MM.1S (cell line): Measurements from ENCODE around the gene LRRK1.

Experiments used
- DNase-seq: peaks from one replicate; pipeline ENCODE4 v3.0.0-alpha.2; 2015
- H2AFZ ChIP-seq: fragments of 300-600 bp; sonication (generic); 2 replicates; pipeline ENCODE4 v1.6.0; 2016; ENCODE audit warnings: antibody characterized with exemption, low read length
- H3F3A ChIP-seq: fragments of 300-600 bp; sonication (generic); 2 replicates; pipeline ENCODE4 v1.6.1; 2016; ENCODE audit warnings: mild to moderate bottlenecking, antibody characterized with exemption, low read length, moderate library complexity, mixed read lengths; ENCODE audit not compliant: insufficient read depth
- H3K27ac ChIP-seq: fragments of 300-600 bp; sonication (generic); 2 replicates; pipeline ENCODE4 v1.5.1; 2016; ENCODE audit warnings: mild to moderate bottlenecking, low read length
- H3K27me3 ChIP-seq: fragments of 300-600 bp; sonication (generic); replicated peaks from 2 replicates; pipeline ENCODE4 v1.6.0; 2016; ENCODE audit warnings: low read length; ENCODE audit not compliant: insufficient read depth
- H3K36me3 ChIP-seq: fragments of 300-600 bp; sonication (generic); replicated peaks from 2 replicates; pipeline ENCODE4 v1.6.1; 2016; ENCODE audit warnings: mild to moderate bottlenecking, low read length, mixed read lengths; ENCODE audit not compliant: insufficient read depth
- H3K4me1 ChIP-seq: fragments of 300-600 bp; sonication (generic); 2 replicates; pipeline ENCODE4 v1.6.1; 2016; ENCODE audit warnings: low read length, mixed read lengths
- H3K4me2 ChIP-seq: fragments of 300-600 bp; sonication (generic); 2 replicates; pipeline ENCODE4 v1.6.0; 2016; ENCODE audit warnings: low read depth, low read length
- H3K4me3 ChIP-seq: fragments of 300-600 bp; sonication (generic); 2 replicates; pipeline ENCODE4 v1.5.1; 2016; ENCODE audit warnings: low read length, mixed read lengths
- H3K79me2 ChIP-seq: fragments of 300-600 bp; sonication (generic); 2 replicates; pipeline ENCODE4 v1.6.1; 2016; ENCODE audit warnings: mixed run types, low read length, mixed read lengths
- H3K9ac ChIP-seq: fragments of 300-600 bp; sonication (generic); 2 replicates; pipeline ENCODE4 v1.6.1; 2016; ENCODE audit warnings: low read length, mixed read lengths
- H3K9me2 ChIP-seq: fragments of 300-600 bp; sonication (generic); replicated peaks from 2 replicates; pipeline ENCODE4 v1.6.1; 2016; ENCODE audit warnings: mild to moderate bottlenecking, low read length, mixed read lengths; ENCODE audit not compliant: insufficient read depth
- H3K9me3 ChIP-seq: fragments of 300-600 bp; sonication (generic); replicated peaks from 2 replicates; pipeline ENCODE4 v1.6.1; 2016; ENCODE audit warnings: mild to moderate bottlenecking, low read length, mixed read lengths; ENCODE audit not compliant: insufficient read depth
- H4K20me1 ChIP-seq: fragments of 300-600 bp; sonication (generic); 2 replicates; pipeline ENCODE4 v1.6.1; 2016; ENCODE audit warnings: mild to moderate bottlenecking, low read length, moderate library complexity, mixed read lengths; ENCODE audit not compliant: insufficient read depth
- CTCF ChIP-seq: fragments of 300-600 bp; sonication (generic); IDR thresholded peaks from 2 replicates; pipeline ENCODE4 v1.5.1; 2016; ENCODE audit warnings: antibody characterized with exemption, low read length, mixed read lengths
- EZH2 ChIP-seq: fragments of 300-600 bp; sonication (generic); optimal IDR thresholded peaks from 2 replicates; pipeline ENCODE3; 2017; ENCODE audit warnings: low read depth, mild to moderate bottlenecking, antibody characterized with exemption, low read length, mixed read lengths
- EZH2phosphoT487 ChIP-seq: fragments of 300-600 bp; sonication (generic); IDR thresholded peaks from 2 replicates; pipeline ENCODE4 v1.6.1; 2018; ENCODE audit warnings: antibody characterized with exemption, low read length

Gene LRRK1

DNA sequence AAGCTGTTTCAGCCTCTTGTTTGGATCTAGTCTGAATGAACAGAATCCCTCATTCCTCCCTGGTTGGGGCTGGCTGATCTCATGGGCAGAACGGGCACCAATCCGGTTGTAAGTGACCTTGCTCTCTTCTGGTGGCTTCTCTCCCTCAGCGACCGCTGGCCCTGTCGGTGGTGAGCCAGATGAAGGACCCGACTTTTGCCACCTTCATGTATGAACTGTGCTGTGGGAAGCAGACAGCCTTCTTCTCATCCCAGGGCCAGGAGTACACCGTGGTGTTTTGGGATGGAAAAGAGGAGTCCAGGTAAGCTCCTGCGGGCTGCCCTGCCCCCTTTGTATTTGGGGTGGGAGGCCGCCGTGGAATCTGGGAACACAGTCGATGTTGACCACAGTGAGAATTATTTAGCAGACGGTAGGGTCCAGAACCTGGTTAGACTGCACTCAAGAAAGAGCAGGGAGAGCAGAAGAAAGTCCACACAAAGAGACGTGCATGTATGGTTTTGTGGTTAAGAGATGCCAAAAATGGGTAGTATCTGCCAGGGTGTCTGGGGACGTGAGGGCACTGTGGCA is 138.8 kb downstream of the LRRK1 start:
- H3K4me1 ChIP-seq: no peaks in the 10 kb centered on the region
- H3K79me2 ChIP-seq: no peaks in the 10 kb centered on the region
- no peak overlapping the region for H3K9ac ChIP-seq
- H3K4me3 ChIP-seq: no peak overlapping the region
- no peaks in the 10 kb centered on the region for H3F3A ChIP-seq
- no peaks in the 10 kb centered on the region for H3K27me3 ChIP-seq
- H4K20me1 ChIP-seq: no peaks in the 10 kb centered on the region
- no peaks in the 10 kb centered on the region for H3K9me3 ChIP-seq
- H3K27ac ChIP-seq: no peak overlapping the region
- H2AFZ ChIP-seq: no peak overlapping the region
- no peaks in the 10 kb centered on the region for H3K9me2 ChIP-seq
- DNase-seq: no peak
- no peak overlapping the region for H3K4me2 ChIP-seq
- TF ChIP-seq EZH2phosphoT487 (no peak), EZH2 (no peak), CTCF (no peak)
- H3K36me3 ChIP-seq: no peaks in the 10 kb centered on the region

DNA sequence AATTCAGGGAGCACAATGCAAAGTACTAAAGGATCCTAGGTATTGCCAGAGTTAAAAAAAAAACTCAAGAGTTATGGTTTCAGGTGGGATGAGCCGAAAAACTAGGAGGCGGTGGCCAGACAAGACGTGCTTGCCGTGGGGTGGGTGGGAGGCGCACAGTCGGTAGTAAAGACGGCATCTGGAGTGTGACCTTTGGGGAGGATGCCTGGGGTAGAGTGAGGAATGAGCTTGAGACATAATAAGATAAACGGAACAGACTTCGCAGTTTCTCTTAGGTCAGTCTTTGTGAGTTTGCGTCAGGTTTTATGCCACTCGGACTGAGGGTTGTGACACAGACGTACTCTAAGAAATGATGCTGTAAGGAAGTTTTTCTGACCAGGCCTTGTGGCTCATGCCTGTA is 139.6 kb downstream of the LRRK1 start:
- no peak overlapping the region for H3K4me3 ChIP-seq

GRCh38 chr15:101059381-101060341 is 140.5 kb downstream of the LRRK1 start:
- H2AFZ ChIP-seq: no peak overlapping the region
- DNase-seq: no peak
- H3K9ac ChIP-seq: no peak overlapping the region
- no peak overlapping the region for H3K27ac ChIP-seq
- H3K4me1 ChIP-seq: no peaks in the 10 kb centered on the region
- H3K36me3 ChIP-seq: no peaks in the 10 kb centered on the region
- no peaks in the 10 kb centered on the region for H4K20me1 ChIP-seq
- TF ChIP-seq CTCF: no peak
- no peak for TF ChIP-seq EZH2
- no peak for TF ChIP-seq EZH2phosphoT487
- H3K27me3 ChIP-seq: no peaks in the 10 kb centered on the region
- H3F3A ChIP-seq: no peaks in the 10 kb centered on the region
- H3K9me3 ChIP-seq: no peaks in the 10 kb centered on the region
- H3K4me3 ChIP-seq: no peak overlapping the region
- no peak overlapping the region for H3K4me2 ChIP-seq
- no peaks in the 10 kb centered on the region for H3K9me2 ChIP-seq
- H3K79me2 ChIP-seq: no peaks in the 10 kb centered on the region

More for the DNA sequence above, 139.6 kb downstream of the LRRK1 start:
- Histone ChIP-seq H3K9me3 (no peaks in the 10 kb centered on the region), H3K9me2 (no peaks in the 10 kb centered on the region), H4K20me1 (no peaks in the 10 kb centered on the region), H3K4me1 (no peaks in the 10 kb centered on the region), H3F3A (no peaks in the 10 kb centered on the region), H2AFZ (no peak overlapping the region), H3K9ac (no peak overlapping the region), H3K36me3 (no peaks in the 10 kb centered on the region), H3K27me3 (no peaks in the 10 kb centered on the region), H3K79me2 (no peaks in the 10 kb centered on the region), H3K27ac (no peak overlapping the region), H3K4me2 (no peak overlapping the region)
- no peak for TF ChIP-seq EZH2
- no peak for TF ChIP-seq CTCF
- no peak for TF ChIP-seq EZH2phosphoT487
- DNase-seq: no peak
